SK-MEL-5 (cell line): ENCODE data around the gene KRTAP5-10. TPM values are rescaled to one million over a fixed set of nuclear protein-coding genes. Genes with fewer than 3 reads are reported as not detected.
A peak's percentile ranks its signal among the peaks of the same experiment; 100 is the strongest.
"Not testable (repeated sequence)": the region's sequence is repeated elsewhere in the genome, so short reads cannot be mapped to it uniquely, and the experiment has no call there.

ENCODE experiments used
- DNase-seq: peaks from one replicate; pipeline ENCODE4 v3.0.0-alpha.2; 2016; ENCODE audit warnings: low read depth, low spot score
- in situ Hi-C: cut with HindIII; loops from 2 replicates; pipeline ENCODE4 v1.10.0; 2016; ENCODE audit warnings: low sequenced_read_pairs, high pct_unique_total_duplicates, low pct_unique_long_range_greater_than_20kb
- polyA plus RNA-seq, 2 experiments: library from polyadenylated mRNA; depleted of rRNA; stranded (reverse); fragments of >200 nt; gene quantifications; 2 replicates each; pipeline ENCODE4 v1.2.3, GENCODE V29; 2015
- total RNA-seq: library from RNA; depleted of rRNA; stranded (reverse); fragments of >200 nt; shearing (Covaris generic); gene quantifications from 2 replicates; pipeline ENCODE4 v1.2.3, GENCODE V29; 2014; rRNA removed

The KRTAP5-10 gene
- 0.53 TPM in 1 of 2 replicates, not detected in the other for total RNA-seq
- polyA plus RNA-seq (2015; cell fraction: cytosol; rRNA removed): not detected in 2 replicates
- 0.26 TPM in 1 of 2 replicates, not detected in the other for polyA plus RNA-seq (2015; cell fraction: nucleus; rRNA removed)

DNA sequence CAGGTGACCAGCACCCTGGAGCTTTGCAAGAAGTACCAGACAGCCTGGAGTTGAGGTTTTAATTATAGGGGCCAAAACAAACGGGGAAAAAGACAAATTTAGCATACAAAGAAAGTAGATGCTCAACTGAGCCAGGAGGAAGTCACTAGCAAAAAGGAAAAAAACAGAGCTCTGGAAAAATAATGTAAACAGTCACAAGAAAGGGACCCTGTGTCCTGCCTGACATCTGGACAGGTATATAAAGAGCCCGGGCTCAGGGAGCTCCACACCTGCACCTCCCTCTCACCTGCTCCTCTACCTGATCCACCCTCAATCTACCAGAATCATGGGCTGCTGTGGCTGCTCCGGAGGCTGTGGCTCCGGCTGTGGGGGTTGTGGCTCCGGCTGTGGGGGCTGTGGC lies at the start of gene KRTAP5-10:
TSS of gene KRTAP5-10 (plus strand) at position 301 of the 400 bp plus-strand sequence. CDS start at position 326, 25 bp downstream.
- in situ Hi-C loops: no loop called here
- DNase-seq: no peak

GRCh38 chr11:71518506-71519471 lies 46.6 kb upstream of the KRTAP5-10 start:
- in situ Hi-C loops: no loop called here
- DNase-seq: no peak

DNA sequence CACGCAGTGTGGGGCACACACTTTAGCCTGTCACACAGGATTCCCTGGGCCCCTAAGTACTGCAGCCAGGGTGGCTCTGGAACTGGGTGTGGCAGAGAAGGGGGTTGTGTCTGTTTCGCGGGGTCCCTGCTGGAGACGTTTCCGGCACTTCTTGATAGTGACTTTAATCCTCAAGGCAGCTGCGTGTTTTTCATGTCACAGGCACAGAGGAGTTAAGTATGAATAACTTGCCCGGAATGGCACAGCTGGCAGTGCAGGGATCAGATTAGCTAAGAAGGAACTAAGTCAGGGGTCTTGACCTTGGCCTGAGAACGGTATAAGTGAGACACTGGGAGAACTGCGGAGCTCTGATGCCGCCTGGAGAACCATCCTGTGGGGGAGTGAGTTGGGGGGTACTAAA lies 45.8 kb upstream of the KRTAP5-10 start:
- DNase-seq: no peak
- in situ Hi-C loops: no loop called here

DNA sequence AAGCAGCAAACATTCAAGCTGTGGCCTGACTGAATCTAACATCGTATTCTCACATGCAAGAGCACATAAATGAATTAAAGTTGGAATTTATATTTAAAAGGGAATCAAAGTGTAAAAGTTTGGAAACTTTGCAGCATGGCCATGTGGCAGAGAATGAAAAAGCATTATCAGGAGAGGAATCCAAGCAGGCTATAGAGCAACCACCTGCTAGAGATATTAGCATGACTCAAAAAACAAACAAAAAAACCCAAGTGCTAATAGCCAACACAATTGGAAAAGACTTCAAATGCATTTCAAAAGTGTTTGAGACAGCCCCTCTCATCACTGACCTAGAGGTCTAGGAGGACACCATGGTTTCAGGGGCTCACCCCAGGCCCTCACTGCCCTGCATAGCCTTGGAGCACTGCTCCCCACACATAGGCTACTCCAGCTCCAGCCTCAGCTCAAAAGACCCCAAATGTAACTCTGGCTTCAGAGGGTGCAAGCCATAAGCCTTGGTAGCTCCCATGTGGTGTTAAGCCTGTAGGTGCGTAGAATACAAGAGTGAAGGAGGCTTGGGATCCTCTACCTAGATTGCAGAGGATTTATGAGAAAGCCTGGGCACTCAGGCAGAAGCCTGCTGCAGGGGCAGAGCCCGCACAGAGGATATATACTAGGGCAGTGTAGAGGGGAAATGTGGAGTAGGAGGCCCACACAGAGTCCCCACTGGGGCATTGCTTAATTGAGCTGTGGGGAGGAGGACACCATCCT lies 40.0 kb upstream of the KRTAP5-10 start:
- in situ Hi-C loops: no loop called here
- no peak for DNase-seq

DNA sequence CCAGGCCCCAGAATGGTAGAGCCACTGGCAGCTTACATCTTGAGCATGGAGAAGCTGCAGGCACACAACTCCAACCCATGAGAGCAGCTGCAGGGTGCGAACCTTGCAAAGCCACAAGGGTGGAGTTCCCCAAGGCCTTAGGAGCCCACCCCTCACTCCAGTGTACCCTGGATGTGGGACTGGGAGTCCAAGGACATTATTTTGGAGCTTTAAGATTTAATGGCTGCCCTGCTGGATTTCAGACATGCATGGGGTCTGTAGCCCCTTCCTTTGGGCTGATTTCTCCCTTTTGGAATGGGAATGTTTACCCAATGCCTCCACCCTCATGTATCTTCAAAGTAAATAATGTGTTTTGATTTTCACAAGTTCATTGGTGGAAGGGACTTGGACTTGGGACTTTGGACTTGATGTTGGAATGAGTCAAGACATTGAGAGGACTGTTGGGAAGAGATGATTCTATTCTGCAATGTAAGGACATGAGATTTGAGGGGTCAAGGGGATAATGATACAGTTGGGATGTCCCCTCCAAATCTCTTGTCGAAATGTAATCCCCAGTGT lies 39.3 kb upstream of the KRTAP5-10 start:
- DNase-seq: no peak
- in situ Hi-C loops: no loop called here

DNA sequence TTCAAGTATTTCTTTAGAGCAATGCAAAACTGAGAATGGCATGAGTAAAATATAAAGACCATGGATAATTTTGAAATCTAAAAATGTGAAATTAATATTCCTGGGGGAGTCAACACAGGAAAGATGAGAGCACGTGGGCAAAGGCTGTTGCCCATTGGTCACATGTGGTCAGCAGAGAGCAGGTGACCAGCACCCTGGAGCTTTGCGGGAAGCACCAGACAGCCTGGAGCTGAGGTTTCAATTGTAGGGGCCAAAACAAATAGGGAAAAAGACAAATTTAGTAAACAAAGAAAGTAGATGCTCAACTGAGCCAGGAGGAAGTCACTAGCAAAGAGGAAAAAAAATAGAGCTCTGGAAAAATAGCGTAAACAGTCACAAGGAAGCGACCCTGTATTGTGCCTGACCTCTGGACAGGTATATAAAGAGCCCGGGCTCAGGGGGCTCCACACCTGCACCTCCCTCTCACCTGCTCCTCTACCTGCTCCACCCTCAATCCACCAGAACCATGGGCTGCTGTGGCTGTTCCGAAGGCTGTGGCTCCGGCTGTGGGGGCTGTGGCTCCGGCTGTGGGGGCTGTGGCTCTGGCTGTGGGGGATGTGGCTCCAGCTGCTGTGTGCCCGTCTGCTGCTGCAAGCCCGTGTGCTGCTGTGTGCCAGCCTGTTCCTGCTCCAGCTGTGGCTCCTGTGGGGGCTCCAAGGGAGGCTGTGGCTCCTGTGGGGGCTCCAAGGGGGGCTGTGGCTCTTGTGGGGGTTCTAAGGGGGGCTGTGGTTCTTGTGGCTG lies 38.4 kb upstream of the KRTAP5-10 start, which contains the start of gene KRTAP5-7:
TSS of gene KRTAP5-7 (plus strand) at position 472 of the 780 bp plus-strand sequence. CDS start at position 506, 34 bp downstream.
- in situ Hi-C loops: not testable (repeated sequence)
- DNase-seq: peak; percentile 56

DNA sequence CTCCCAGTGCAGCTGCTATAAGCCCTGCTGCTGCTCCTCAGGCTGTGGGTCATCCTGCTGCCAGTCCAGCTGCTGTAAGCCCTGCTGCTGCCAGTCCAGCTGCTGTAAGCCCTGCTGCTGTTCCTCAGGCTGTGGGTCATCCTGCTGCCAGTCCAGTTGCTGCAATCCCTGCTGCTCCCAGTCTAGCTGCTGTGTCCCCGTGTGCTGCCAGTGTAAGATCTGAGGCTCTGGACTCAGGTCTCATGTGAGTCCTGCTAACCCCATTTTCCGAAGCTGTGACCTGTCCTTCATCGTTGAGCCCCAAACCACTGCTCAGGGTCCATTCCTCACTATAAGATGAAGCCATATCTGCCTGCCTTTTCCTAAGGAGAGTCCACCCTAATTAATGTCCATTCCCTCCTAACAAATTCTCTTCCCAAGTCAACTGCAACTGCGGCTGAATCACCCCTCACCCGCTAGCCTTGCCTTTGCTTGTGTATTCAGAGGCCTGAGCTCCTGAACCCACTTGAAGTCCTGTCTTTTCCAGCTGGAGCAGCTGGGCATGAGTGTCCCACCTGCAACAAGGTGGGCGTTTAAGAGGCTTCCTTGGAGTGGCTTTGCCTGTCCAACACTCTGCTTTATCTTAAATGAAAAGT lies 37.7 kb upstream of the KRTAP5-10 start:
- in situ Hi-C loops: no loop called here
- DNase-seq: no peak

- in situ Hi-C loops: no loop called here
- no peak for DNase-seq
Observed at GRCh38 chr11:71530602-71531001, 34.8 kb upstream of the KRTAP5-10 start.

DNA sequence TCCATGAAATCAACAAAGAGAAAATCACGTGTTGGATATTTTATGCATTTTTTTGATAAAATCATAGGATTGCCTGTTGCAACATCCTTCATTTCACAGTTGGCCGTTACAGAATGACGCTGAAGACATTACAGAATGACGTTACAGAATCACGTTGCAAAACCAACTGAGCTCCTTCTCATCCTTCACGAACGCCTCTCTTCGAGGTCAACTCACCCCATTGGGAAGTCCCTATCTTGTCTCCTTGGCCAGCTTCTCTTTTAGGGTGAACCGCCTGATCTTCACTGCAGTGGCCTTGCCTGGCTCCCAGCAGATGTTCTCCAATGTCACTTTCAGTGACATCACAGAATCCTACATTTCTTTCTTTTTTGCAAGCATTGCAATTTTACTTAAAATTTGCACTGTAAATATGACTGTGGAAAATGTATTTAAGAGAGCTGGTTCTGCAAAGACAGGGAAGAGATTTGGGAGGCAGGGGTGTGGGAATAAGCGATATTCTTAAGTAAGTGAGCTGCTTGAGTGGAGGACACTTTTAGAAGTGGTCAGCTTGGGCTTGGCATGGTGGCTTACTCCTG lies 33.2 kb upstream of the KRTAP5-10 start:
- in situ Hi-C loops: no loop called here
- DNase-seq: no peak

GRCh38 chr11:71534711-71535608 lies 30.4 kb upstream of the KRTAP5-10 start:
- DNase-seq, in situ Hi-C loops: not testable (repeated sequence)

- no peak for DNase-seq
- in situ Hi-C loops: no loop called here
Observed at GRCh38 chr11:71535825-71536224, 29.5 kb upstream of the KRTAP5-10 start.

DNA sequence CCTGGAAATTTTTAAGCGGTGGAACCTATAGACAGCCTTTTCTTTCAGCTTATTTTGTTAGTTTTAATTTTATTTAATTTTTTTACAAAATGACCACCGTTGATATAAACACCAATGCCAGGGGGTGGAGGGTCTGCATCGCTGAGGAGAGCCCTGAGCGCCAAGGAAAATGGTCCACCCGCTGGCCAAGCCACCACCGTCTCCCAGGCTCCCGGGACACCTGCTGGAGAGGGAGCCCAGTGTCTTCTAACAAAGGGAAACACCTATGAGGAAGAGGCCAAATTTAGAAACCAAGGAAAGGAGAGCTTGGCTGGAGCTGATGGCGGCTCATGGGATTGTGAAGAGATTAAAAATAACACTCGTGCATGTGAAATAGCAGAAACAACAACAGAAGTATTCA lies 27.8 kb upstream of the KRTAP5-10 start:
- in situ Hi-C loops: no loop called here
- DNase-seq: no peak

DNA sequence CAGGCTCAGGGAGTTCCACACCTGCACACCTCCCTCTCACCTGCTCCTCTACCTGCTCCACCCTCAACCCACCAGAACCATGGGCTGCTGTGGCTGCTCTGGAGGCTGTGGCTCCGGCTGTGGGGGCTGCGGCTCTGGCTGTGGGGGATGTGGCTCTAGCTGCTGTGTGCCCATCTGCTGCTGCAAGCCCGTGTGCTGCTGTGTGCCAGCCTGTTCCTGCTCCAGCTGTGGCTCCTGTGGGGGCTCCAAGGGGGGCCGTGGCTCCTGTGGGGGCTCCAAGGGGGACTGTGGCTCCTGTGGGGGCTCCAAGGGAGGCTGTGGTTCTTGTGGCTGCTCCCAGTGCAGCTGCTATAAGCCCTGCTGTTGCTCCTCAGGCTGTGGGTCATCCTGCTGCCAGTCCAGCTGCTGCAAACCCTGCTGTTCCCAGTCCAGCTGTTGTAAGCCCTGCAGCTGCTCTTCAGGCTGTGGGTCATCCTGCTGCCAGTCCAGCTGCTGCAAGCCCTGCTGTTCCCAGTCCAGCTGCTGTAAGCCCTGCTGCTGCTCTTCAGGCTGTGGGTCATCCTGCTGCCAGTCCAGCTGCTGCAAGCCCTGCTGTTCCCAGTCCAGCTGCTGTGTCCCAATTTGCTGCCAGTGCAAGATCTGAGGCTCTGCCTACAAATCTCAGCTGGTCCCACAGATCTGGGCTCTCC lies 27.2 kb upstream of the KRTAP5-10 start, which contains the start of gene KRTAP5-8:
TSS of gene KRTAP5-8 (plus strand) at position 49 of the 689 bp plus-strand sequence. CDS start at position 80, 31 bp downstream.
- DNase-seq, in situ Hi-C loops: not testable (repeated sequence)

DNA sequence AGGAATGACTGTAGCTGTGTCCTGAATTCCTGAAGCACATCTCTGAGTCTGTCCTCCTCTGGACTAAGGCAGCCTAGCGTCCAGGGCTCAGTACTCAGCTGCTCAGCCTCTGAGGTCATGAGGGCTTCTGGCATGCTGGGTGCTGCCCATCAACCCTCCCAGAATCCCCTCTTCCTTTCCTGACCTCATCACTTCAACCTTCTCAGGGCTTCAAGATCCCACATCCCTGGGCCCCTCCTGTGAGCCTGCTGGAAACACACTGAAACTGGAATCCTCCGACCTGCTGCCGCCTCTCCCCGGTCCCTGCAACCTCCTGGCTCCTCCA lies 26.7 kb upstream of the KRTAP5-10 start:
- in situ Hi-C loops: no loop called here
- no peak for DNase-seq

GRCh38 chr11:71539017-71539416 lies 26.3 kb upstream of the KRTAP5-10 start:
- no peak for DNase-seq
- in situ Hi-C loops: no loop called here
